AG04449 (cell line): ENCODE measurements around the gene NSUN5.
A peak's percentile ranks its signal among the peaks of the same experiment; 100 is the strongest.
"Not testable (repeated sequence)": the region's sequence is repeated elsewhere in the genome, so short reads cannot be mapped to it uniquely, and the experiment has no call there.

Experiments used
- CTCF ChIA-PET: fragments of 350-600 bp; formaldehyde crosslinking; extraction: SDS; loops from one replicate; lab custom pipeline; 2021; ENCODE audit warnings: antibody characterized with exemption; lab: Yijun Ruan, JAX
- POLR2A ChIA-PET: fragments of 400-600, 350-600 bp; formaldehyde crosslinking; extraction: SDS; loops from one replicate; lab custom pipeline; 2020; ENCODE audit warnings: antibody characterized with exemption, inconsistent platforms; lab: Yijun Ruan, JAX
- DNase-seq: peaks from one replicate; pipeline ENCODE4 v3.0.0-alpha.2; 2010; ENCODE audit warnings: low read depth, low spot score
- H3K4me3 ChIP-seq: 2 replicates; pipeline ENCODE4 v1.5.1; 2011; ENCODE audit warnings: low read depth, mild to moderate bottlenecking, control low read depth, low read length
- CTCF ChIP-seq: IDR thresholded peaks from one replicate; pipeline ENCODE4 v1.5.1; 2011; ENCODE audit warnings: mild to moderate bottlenecking, moderate library complexity, low read length, control low read depth, inconsistent platforms; ENCODE audit not compliant: insufficient read depth; ENCODE audit errors: missing control alignments

NSUN5 gene

GRCh38 chr7:73318656-73319204 is 10.1 kb upstream of the NSUN5 start:
- CTCF ChIA-PET, POLR2A ChIA-PET, DNase-seq, H3K4me3 ChIP-seq: not testable (repeated sequence)

- no peak for DNase-seq
- no peak for TF ChIP-seq CTCF
- H3K4me3 ChIP-seq = no peak overlapping the region
- ChIA-PET CTCF (interaction anchor here (1.2 kb wide), 1 partner anchor 15 kb away, joined by 3 read pairs; no protein-coding TSS in a partner anchor), POLR2A (no interaction called here)
Observed at GRCh38 chr7:73316521-73316920, 7.9 kb upstream of the NSUN5 start.

GRCh38 chr7:73314271-73314670 is 5.6 kb upstream of the NSUN5 start:
- H3K4me3 ChIP-seq = no peak overlapping the region
- CTCF ChIA-PET = interaction anchor here (0.8 to 1.9 kb wide), 4 partner anchors 10 to 138 kb away, joined by 4 to 5 read pairs (median 4); no protein-coding TSS in a partner anchor
- DNase-seq = no peak
- TF ChIP-seq CTCF = no peak
- POLR2A ChIA-PET = no interaction called here

GRCh38 chr7:73313521-73313906 is 4.9 kb upstream of the NSUN5 start:
- POLR2A ChIA-PET = no interaction called here
- no peak for DNase-seq
- TF ChIP-seq CTCF = no peak
- CTCF ChIA-PET = interaction anchor here (1.6 to 1.9 kb wide), 3 partner anchors 10 to 139 kb away, joined by 4 to 5 read pairs (median 4); no protein-coding TSS in a partner anchor
- no peak overlapping the region for H3K4me3 ChIP-seq

- H3K4me3 ChIP-seq = no peak overlapping the region
- no peak for TF ChIP-seq CTCF
- no peak for DNase-seq
- POLR2A ChIA-PET = no interaction called here
- CTCF ChIA-PET = interaction anchor here (1.6 to 1.9 kb wide), 2 partner anchors 11 to 139 kb away, joined by 4 to 5 read pairs; no protein-coding TSS in a partner anchor
Observed at GRCh38 chr7:73312831-73313520, 4.3 kb upstream of the NSUN5 start.

- H3K4me3 ChIP-seq, DNase-seq, POLR2A ChIA-PET, CTCF ChIA-PET: not testable (repeated sequence)
Observed at GRCh38 chr7:73311421-73311820, 2.8 kb upstream of the NSUN5 start.

GRCh38 chr7:73308074-73308664 is 457 bp downstream of the NSUN5 start:
- H3K4me3 ChIP-seq = peak overlapping the region; percentile 69
- ChIA-PET POLR2A (interaction anchor here (0.5 kb wide), 1 partner anchor 152 kb away, joined by 4 read pairs; no protein-coding TSS in a partner anchor), CTCF (interaction anchor here (0.7 kb wide), 1 partner anchor 16 kb away, joined by 3 read pairs; no protein-coding TSS in a partner anchor)
- DNase-seq = no peak
- no peak for TF ChIP-seq CTCF
